Measurements from ENCODE around the gene IPPK. TPM values are rescaled to one million over a fixed set of nuclear protein-coding genes. Genes with fewer than 3 reads are reported as not detected.

Gene IPPK
- total and polyA plus RNA-seq, 2 donors (not counting 1 experiment from before 2014, with no cell fraction given), result 6.8 to 8.7 TPM

DNA sequence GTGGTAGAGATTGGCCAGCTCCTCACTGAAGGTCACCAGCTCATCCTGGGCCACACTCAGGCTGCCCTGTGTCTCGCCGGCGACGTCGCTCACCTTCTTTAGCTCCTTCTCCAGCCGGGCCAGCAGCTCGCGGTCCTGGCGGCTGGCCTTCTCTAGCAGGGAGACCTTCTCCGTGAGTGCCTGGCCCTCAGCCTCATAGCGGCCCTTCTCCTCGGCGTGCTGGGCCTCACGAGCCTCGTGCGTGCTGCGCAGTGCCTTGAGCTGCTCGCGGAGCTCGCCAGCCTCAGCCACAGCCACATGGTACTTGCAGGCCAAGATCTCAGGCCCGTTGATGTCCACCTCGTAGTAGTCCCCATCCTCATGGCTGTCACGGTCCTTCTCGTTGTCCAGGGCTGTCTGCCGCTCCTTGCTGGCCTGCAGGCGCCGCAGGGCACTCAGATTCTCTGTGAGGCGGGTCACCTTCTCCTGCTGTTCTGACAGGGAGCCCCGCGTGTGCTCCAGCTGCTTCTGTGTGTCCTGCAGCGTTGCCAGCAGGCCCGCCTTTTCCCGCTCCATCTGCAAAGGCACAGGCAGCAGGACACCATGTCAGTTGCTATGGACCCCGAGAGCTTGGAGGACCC, 49.2 kb upstream of the IPPK start:
- H3K9me3 Mint-ChIP-seq (ENCODE audit: insufficient read depth), result no peaks in the 10 kb centered on the region
- no peak overlapping the region for H3K27ac Mint-ChIP-seq
- no peak overlapping the region for H3K4me2 ChIP-seq (replicated peaks; ENCODE audit: low read depth, low read length, poor library complexity, severe bottlenecking)
- ATAC-seq (ENCODE audit: low read depth) (no peak), DNase-seq (no peak)
- no peak overlapping the region for H3K4me3 ChIP-seq (ENCODE audit: control extremely low read depth in 1 of 5, extremely low read depth in 1 of 5, insufficient read depth in 1 of 5, low read depth in 2 of 5, low read length in 4 of 5)
- H3K27ac ChIP-seq (ENCODE audit: low read length in 2 of 2), result peak overlapping the region in 1 of 2 donors; percentile 65
- peaks cover 27 to 70% of the 10 kb centered on the region in 2 donors for H3K4me1 ChIP-seq (ENCODE audit: control insufficient read depth in 2 of 2, insufficient read depth in 2 of 2, low read length in 2 of 2)
- H3K9ac ChIP-seq (ENCODE audit: low read length), result no peak overlapping the region
- no peak overlapping the region for H2AFZ ChIP-seq (ENCODE audit: insufficient read depth, low read depth, low read length, poor library complexity, severe bottlenecking)
- POLR2A ChIA-PET, result interaction anchor here (0.6 kb wide), 1 partner anchor 326 kb away, joined by 3 read pairs; no protein-coding TSS in a partner anchor
- no peak for TF ChIP-seq EZH2 (IDR thresholded peaks at IDR 0.05; ENCODE audit: borderline replicate concordance, insufficient read depth, low read depth, low read length, poor library complexity, severe bottlenecking)
- no peak for TF ChIP-seq CTCF (IDR thresholded peaks at IDR 0.05)
- H4K20me1 ChIP-seq (ENCODE audit: control insufficient read depth, insufficient read depth, low read length, poor library complexity, severe bottlenecking), result peaks cover 42% of the 10 kb centered on the region
- H3K79me2 ChIP-seq (ENCODE audit: control insufficient read depth, insufficient read depth, low read length), result peaks cover 62% of the 10 kb centered on the region
- H3K27me3 Mint-ChIP-seq, result no peaks in the 10 kb centered on the region
- peaks cover 3 to 86% of the 10 kb centered on the region in 2 experiments for H3K36me3 ChIP-seq (replicated peaks in 1 of 2; ENCODE audit: control extremely low read depth in 1 of 2, control insufficient read depth in 1 of 2, extremely low read depth in 1 of 2, insufficient read depth in 2 of 2, low read length in 1 of 2)
- H3K4me1 Mint-ChIP-seq, result peaks cover 61% of the 10 kb centered on the region
- WGBS (ENCODE audit: insufficient coverage), result 97% methylated on average over 32 of the region's 34 CpGs
- H3K9me3 ChIP-seq (ENCODE audit: control extremely low read depth in 1 of 3, control insufficient read depth in 2 of 3, insufficient read depth in 1 of 3, low read length in 2 of 3), result no peaks in the 10 kb centered on the region
- H3K4me3 Mint-ChIP-seq, result no peak overlapping the region
- no peaks in the 10 kb centered on the region for H3K27me3 ChIP-seq (replicated peaks in 1 of 4; ENCODE audit: control extremely low read depth in 1 of 4, control insufficient read depth in 3 of 4, insufficient read depth in 4 of 4, low read length in 3 of 4)
- intact Hi-C loops (cut with micrococcal nuclease), result no loop called here
- CTCF ChIA-PET, result interaction anchor here (0.7 to 10.2 kb wide), 4 partner anchors 10 to 89 kb away, joined by 3 to 203 read pairs (median 60); no protein-coding TSS in a partner anchor
